NCI-H2171 (cell line): Measurements from ENCODE around the gene NPAS3.

ENCODE experiments used
- DNase-seq: peaks from one replicate; lab custom pipeline; 2025; lab: John Stamatoyannopoulos, UW

The NPAS3 gene

GRCh38 chr14:33257796-33258195 is 319.1 kb downstream of the NPAS3 start:
- DNase-seq = no peak

GRCh38 chr14:33259764-33260163 is 321.1 kb downstream of the NPAS3 start:
- no peak for DNase-seq

- DNase-seq = no peak
Observed at GRCh38 chr14:33271216-33271615, 332.5 kb downstream of the NPAS3 start.

GRCh38 chr14:33271891-33272290 is 333.2 kb downstream of the NPAS3 start:
- DNase-seq = no peak

GRCh38 chr14:33273978-33274377 is 335.3 kb downstream of the NPAS3 start:
- no peak for DNase-seq

GRCh38 chr14:33275879-33276278 is 337.2 kb downstream of the NPAS3 start:
- DNase-seq = no peak

GRCh38 chr14:33279865-33280264 is 341.2 kb downstream of the NPAS3 start:
- DNase-seq = no peak

GRCh38 chr14:33280646-33281045 is 342.0 kb downstream of the NPAS3 start:
- DNase-seq = no peak

- no peak for DNase-seq
Observed at GRCh38 chr14:33282331-33283230, 343.9 kb downstream of the NPAS3 start.

- DNase-seq = no peak
Observed at GRCh38 chr14:33285902-33286700, 347.4 kb downstream of the NPAS3 start.

GRCh38 chr14:33287189-33287588 is 348.5 kb downstream of the NPAS3 start:
- DNase-seq = no peak

GRCh38 chr14:33290641-33291040 is 352.0 kb downstream of the NPAS3 start:
- DNase-seq = no peak

GRCh38 chr14:33291529-33292104 is 352.9 kb downstream of the NPAS3 start:
- no peak for DNase-seq

- no peak for DNase-seq
Observed at GRCh38 chr14:33294419-33294818, 355.7 kb downstream of the NPAS3 start.

GRCh38 chr14:33297565-33297964 is 358.9 kb downstream of the NPAS3 start:
- no peak for DNase-seq

GRCh38 chr14:33307691-33308251 is 369.1 kb downstream of the NPAS3 start:
- peak; percentile 53 for DNase-seq

GRCh38 chr14:33309106-33309505 is 370.4 kb downstream of the NPAS3 start:
- DNase-seq = no peak

- no peak for DNase-seq
Observed at GRCh38 chr14:33315217-33315616, 376.5 kb downstream of the NPAS3 start.

- no peak for DNase-seq
Observed at GRCh38 chr14:33315721-33316120, 377.0 kb downstream of the NPAS3 start.

GRCh38 chr14:33317675-33318074 is 379.0 kb downstream of the NPAS3 start:
- DNase-seq = no peak

- DNase-seq = no peak
Observed at GRCh38 chr14:33323979-33324378, 385.3 kb downstream of the NPAS3 start.

GRCh38 chr14:33331176-33331949 is 392.7 kb downstream of the NPAS3 start:
- DNase-seq = no peak
